ENCODE results near the gene COG7. TPM values are rescaled to one million over a fixed set of nuclear protein-coding genes. Genes with fewer than 3 reads are reported as not detected.

The COG7 gene
- total and polyA plus RNA-seq, 2 of the 13 experiments (the other 11 are each of a cell fraction or from before 2014, with no cell fraction given), result 12.6 to 54.5 TPM

DNA sequence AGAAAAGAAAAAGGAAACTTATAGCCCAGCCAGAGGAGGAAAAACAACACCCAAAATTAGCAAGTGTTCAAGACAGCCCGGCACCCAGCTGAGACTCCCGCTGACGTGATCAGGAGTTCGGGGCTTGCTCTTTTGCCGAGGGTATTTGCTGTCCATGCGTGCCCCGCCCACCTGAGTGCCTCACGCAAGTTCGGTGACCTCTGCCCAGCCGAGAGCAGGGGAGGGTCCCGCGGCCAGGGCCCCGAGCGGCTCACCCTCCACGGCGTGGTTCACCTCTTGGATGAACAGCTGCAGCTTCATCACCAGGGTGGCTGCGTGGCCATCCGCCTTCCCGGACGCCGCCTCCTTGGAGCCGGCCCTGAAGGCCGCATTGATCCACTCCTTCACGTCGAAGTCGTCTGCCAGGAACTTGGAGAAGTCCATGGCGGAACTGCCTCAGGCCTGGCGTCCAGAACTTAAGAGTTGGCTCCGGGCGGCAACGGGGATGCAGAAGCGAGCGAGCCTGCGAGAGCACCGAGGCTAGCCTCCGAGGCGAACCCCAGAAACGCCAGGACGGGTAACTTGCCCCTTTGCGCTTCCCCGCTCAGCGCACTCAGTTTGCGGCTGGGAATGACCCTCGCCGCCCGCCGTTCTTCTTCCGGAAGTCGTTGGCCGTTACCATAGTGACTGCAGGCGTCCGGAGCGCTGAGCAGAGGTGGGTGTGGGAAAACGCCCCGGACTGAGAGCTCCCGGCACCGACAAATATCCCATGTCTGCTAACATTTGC is at the start of gene COG7 (continued):
- TF ChIP-seq ZNF549 (CRISPR knock-in tag; IDR thresholded peaks at IDR 0.05) (no peak), SIN3A (IDR thresholded peaks at IDR 0.05; ENCODE audit: borderline replicate concordance, low read depth, low read length) (peak; percentile 100), PPARG (CRISPR knock-in tag; conservative IDR thresholded peaks at IDR 0.05) (peak; percentile 86), ZNF546 (CRISPR knock-in tag; conservative IDR thresholded peaks at IDR 0.05) (peak; percentile 97), SSRP1 (CRISPR knock-in tag; IDR thresholded peaks at IDR 0.05) (peak; percentile 95; the same call in 1 of the 2 replicates), ZNF232 (CRISPR knock-in tag; IDR thresholded peaks at IDR 0.05; ENCODE audit: borderline replicate concordance) (peak; percentile 89), ZNF124 (CRISPR knock-in tag; IDR thresholded peaks at IDR 0.05) (peak; percentile 92), RARG (CRISPR knock-in tag; IDR thresholded peaks at IDR 0.05; ENCODE audit: low read depth) (no peak), NFIC (IDR thresholded peaks at IDR 0.05; ENCODE audit: low read length) (no peak; the same call in 1 of the 2 replicates), ZBTB8A (CRISPR knock-in tag; IDR thresholded peaks at IDR 0.05; ENCODE audit: borderline replicate concordance, low read depth) (no peak), ZFY (CRISPR knock-in tag; IDR thresholded peaks at IDR 0.05) (peak; percentile 99), ZBTB20 (CRISPR knock-in tag; IDR thresholded peaks at IDR 0.05; ENCODE audit: borderline replicate concordance, low read depth) (peak; percentile 90), KMT2A (CRISPR knock-in tag; IDR thresholded peaks at IDR 0.05) (peak; percentile 95), ZGPAT (CRISPR knock-in tag; IDR thresholded peaks at IDR 0.05) (peak; percentile 100), ZNF326 (CRISPR knock-in tag; IDR thresholded peaks at IDR 0.05; ENCODE audit: borderline replicate concordance) (no peak; the same call in 1 of the 2 replicates), SMAD1 (CRISPR knock-in tag; IDR thresholded peaks at IDR 0.05; ENCODE audit: borderline replicate concordance, low read depth) (peak; percentile 98), ARID5B (CRISPR knock-in tag; IDR thresholded peaks at IDR 0.05) (peak; percentile 81), ZNF572 (CRISPR knock-in tag; IDR thresholded peaks at IDR 0.05) (peak; percentile 98), ZFAT (CRISPR knock-in tag; conservative IDR thresholded peaks at IDR 0.05) (peak; percentile 90; the same call in 1 of the 2 replicates)
- TF ChIP-seq, protein P1, sequence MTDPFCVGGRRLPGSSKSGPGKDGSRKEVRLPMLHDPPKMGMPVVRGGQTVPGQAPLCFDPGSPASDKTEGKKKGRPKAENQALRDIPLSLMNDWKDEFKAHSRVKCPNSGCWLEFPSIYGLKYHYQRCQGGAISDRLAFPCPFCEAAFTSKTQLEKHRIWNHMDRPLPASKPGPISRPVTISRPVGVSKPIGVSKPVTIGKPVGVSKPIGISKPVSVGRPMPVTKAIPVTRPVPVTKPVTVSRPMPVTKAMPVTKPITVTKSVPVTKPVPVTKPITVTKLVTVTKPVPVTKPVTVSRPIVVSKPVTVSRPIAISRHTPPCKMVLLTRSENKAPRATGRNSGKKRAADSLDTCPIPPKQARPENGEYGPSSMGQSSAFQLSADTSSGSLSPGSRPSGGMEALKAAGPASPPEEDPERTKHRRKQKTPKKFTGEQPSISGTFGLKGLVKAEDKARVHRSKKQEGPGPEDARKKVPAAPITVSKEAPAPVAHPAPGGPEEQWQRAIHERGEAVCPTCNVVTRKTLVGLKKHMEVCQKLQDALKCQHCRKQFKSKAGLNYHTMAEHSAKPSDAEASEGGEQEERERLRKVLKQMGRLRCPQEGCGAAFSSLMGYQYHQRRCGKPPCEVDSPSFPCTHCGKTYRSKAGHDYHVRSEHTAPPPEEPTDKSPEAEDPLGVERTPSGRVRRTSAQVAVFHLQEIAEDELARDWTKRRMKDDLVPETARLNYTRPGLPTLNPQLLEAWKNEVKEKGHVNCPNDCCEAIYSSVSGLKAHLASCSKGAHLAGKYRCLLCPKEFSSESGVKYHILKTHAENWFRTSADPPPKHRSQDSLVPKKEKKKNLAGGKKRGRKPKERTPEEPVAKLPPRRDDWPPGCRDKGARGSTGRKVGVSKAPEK (CRISPR knock-in tag; IDR thresholded peaks at IDR 0.05; ENCODE audit: borderline replicate concordance), result peak; percentile 99
- TF ChIP-seq, protein P2, sequence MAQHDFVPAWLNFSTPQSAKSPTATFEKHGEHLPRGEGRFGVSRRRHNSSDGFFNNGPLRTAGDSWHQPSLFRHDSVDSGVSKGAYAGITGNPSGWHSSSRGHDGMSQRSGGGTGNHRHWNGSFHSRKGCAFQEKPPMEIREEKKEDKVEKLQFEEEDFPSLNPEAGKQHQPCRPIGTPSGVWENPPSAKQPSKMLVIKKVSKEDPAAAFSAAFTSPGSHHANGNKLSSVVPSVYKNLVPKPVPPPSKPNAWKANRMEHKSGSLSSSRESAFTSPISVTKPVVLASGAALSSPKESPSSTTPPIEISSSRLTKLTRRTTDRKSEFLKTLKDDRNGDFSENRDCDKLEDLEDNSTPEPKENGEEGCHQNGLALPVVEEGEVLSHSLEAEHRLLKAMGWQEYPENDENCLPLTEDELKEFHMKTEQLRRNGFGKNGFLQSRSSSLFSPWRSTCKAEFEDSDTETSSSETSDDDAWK (CRISPR knock-in tag; IDR thresholded peaks at IDR 0.05), result no peak

Measured in HepG2 (cell line).